IPS DF 19.7 (cell line): ENCODE results near the gene KRTAP19-1.

Experiments used
- DNase-seq: peaks from one replicate; pipeline ENCODE4 v3.0.0-alpha.2; 2013; ENCODE audit warnings: low read depth, low spot score

The KRTAP19-1 gene

DNA sequence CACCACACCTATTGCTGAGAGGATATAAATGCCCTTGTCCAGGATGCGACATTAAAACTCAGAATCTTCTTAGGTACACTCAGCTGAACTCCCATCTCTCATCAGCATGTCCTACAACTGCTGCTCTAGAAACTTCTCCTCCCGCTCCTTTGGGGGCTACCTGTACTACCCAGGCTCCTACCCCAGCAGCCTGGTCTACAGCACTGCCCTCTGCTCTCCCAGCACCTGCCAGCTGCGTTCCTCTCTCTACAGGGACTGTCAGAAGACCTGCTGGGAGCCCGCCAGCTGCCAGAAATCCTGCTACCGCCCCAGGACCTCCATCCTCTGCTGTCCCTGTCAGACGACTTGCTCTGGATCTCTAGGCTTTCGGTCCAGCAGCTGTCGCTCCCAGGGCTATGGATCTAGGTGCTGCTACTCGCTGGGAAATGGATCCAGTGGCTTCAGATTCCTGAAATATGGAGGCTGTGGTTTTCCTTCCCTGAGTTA, 50.0 kb downstream of the KRTAP19-1 start, which contains the start of gene KRTAP13-4:
TSS of gene KRTAP13-4 (plus strand) at position 51 of the 486 bp plus-strand sequence. CDS start at position 107, 56 bp downstream.
- DNase-seq = no peak
